NB4 (cell line): ENCODE results near the gene KIAA1217.

ENCODE experiments used
- CTCF ChIP-seq: IDR thresholded peaks from one replicate; pipeline ENCODE4 v1.5.1; 2012; ENCODE audit warnings: low read depth, low read length
- MAX ChIP-seq: IDR thresholded peaks from 2 replicates; pipeline ENCODE4 v1.6.1; 2011; ENCODE audit warnings: low read depth, low read length
- MYC ChIP-seq: IDR thresholded peaks from 2 replicates; pipeline ENCODE4 v1.6.1; 2011; ENCODE audit warnings: low read depth, low read length
- POLR2A ChIP-seq: IDR thresholded peaks from 2 replicates; pipeline ENCODE4 v1.6.1; 2011; ENCODE audit warnings: mild to moderate bottlenecking; ENCODE audit not compliant: insufficient read length; ENCODE audit errors: extremely low read depth

- TF ChIP-seq CTCF: no peak
- no peak for TF ChIP-seq POLR2A
- no peak for TF ChIP-seq MAX
- TF ChIP-seq MYC: no peak
Measured at GRCh38 chr10:24241536-24242040, 32.6 kb downstream of the KIAA1217 start.
